SK-N-SH (cell line): ENCODE measurements around the gene COL15A1.

Experiments
- CHD2 ChIP-seq: fragments of 150-350 bp; IDR thresholded peaks from 2 replicates; pipeline ENCODE4 v1.6.1; 2018; ENCODE audit warnings: low read length; ENCODE audit not compliant: partially characterized antibody
- EZH2phosphoT487 ChIP-seq: fragments of 200-600 bp; sonication (generic); IDR thresholded peaks from 2 replicates; pipeline ENCODE4 v1.6.1; 2017; ENCODE audit warnings: low read depth, mixed run types, mild to moderate bottlenecking, antibody characterized with exemption, moderate library complexity, borderline replicate concordance
- POLR2AphosphoS5 ChIP-seq: IDR thresholded peaks from 2 replicates; pipeline ENCODE4 v1.6.1; 2012; ENCODE audit warnings: low read depth, low read length
- RAD21 ChIP-seq: IDR thresholded peaks from 2 replicates; pipeline ENCODE4 v1.6.1; 2012; ENCODE audit warnings: mild to moderate bottlenecking, low read length
- RCOR1 ChIP-seq: fragments of 150-350 bp; IDR thresholded peaks from 2 replicates; pipeline ENCODE4 v1.6.1; 2017; ENCODE audit warnings: antibody characterized with exemption, low read length
- TCF12 ChIP-seq: IDR thresholded peaks from 2 replicates; pipeline ENCODE4 v1.4.0; 2012
- TF ChIP-seq, protein P1 (sequence below): IDR thresholded peaks from 2 replicates; pipeline ENCODE4 v1.6.1; 2012; ENCODE audit warnings: mild to moderate bottlenecking, low read depth, low read length, moderate library complexity
- TF ChIP-seq, protein P2 (sequence below): IDR thresholded peaks from 2 replicates; pipeline ENCODE4 v1.4.0; 2012; ENCODE audit warnings: low read depth
- TF ChIP-seq, protein P3 (sequence below): IDR thresholded peaks from 2 replicates; pipeline ENCODE4 v1.4.0; 2012; ENCODE audit warnings: low read depth, borderline replicate concordance
- TF ChIP-seq, protein P4 (sequence below): fragments of 200-600 bp; sonication (generic); IDR thresholded peaks from 2 replicates; pipeline ENCODE4 v1.6.1; 2017; ENCODE audit warnings: antibody characterized with exemption, mild to moderate bottlenecking, moderate library complexity

- TF ChIP-seq, protein P1, sequence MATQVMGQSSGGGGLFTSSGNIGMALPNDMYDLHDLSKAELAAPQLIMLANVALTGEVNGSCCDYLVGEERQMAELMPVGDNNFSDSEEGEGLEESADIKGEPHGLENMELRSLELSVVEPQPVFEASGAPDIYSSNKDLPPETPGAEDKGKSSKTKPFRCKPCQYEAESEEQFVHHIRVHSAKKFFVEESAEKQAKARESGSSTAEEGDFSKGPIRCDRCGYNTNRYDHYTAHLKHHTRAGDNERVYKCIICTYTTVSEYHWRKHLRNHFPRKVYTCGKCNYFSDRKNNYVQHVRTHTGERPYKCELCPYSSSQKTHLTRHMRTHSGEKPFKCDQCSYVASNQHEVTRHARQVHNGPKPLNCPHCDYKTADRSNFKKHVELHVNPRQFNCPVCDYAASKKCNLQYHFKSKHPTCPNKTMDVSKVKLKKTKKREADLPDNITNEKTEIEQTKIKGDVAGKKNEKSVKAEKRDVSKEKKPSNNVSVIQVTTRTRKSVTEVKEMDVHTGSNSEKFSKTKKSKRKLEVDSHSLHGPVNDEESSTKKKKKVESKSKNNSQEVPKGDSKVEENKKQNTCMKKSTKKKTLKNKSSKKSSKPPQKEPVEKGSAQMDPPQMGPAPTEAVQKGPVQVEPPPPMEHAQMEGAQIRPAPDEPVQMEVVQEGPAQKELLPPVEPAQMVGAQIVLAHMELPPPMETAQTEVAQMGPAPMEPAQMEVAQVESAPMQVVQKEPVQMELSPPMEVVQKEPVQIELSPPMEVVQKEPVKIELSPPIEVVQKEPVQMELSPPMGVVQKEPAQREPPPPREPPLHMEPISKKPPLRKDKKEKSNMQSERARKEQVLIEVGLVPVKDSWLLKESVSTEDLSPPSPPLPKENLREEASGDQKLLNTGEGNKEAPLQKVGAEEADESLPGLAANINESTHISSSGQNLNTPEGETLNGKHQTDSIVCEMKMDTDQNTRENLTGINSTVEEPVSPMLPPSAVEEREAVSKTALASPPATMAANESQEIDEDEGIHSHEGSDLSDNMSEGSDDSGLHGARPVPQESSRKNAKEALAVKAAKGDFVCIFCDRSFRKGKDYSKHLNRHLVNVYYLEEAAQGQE, result no peak
- TF ChIP-seq, protein P2, sequence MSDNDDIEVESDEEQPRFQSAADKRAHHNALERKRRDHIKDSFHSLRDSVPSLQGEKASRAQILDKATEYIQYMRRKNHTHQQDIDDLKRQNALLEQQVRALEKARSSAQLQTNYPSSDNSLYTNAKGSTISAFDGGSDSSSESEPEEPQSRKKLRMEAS, result no peak
- TF ChIP-seq RCOR1, result no peak
- TF ChIP-seq, protein P3, sequence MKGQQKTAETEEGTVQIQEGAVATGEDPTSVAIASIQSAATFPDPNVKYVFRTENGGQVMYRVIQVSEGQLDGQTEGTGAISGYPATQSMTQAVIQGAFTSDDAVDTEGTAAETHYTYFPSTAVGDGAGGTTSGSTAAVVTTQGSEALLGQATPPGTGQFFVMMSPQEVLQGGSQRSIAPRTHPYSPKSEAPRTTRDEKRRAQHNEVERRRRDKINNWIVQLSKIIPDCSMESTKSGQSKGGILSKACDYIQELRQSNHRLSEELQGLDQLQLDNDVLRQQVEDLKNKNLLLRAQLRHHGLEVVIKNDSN, result no peak
- no peak for TF ChIP-seq TCF12
- TF ChIP-seq, protein P4, sequence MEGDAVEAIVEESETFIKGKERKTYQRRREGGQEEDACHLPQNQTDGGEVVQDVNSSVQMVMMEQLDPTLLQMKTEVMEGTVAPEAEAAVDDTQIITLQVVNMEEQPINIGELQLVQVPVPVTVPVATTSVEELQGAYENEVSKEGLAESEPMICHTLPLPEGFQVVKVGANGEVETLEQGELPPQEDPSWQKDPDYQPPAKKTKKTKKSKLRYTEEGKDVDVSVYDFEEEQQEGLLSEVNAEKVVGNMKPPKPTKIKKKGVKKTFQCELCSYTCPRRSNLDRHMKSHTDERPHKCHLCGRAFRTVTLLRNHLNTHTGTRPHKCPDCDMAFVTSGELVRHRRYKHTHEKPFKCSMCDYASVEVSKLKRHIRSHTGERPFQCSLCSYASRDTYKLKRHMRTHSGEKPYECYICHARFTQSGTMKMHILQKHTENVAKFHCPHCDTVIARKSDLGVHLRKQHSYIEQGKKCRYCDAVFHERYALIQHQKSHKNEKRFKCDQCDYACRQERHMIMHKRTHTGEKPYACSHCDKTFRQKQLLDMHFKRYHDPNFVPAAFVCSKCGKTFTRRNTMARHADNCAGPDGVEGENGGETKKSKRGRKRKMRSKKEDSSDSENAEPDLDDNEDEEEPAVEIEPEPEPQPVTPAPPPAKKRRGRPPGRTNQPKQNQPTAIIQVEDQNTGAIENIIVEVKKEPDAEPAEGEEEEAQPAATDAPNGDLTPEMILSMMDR, result no peak
- TF ChIP-seq CHD2, result no peak
- TF ChIP-seq RAD21, result no peak
- no peak for TF ChIP-seq POLR2AphosphoS5
- TF ChIP-seq EZH2phosphoT487, result no peak
These were observed 30.0 kb upstream of the COL15A1 start for GRCh38 chr9:98913705-98914104.
